ENCODE data around the gene ZNF93.
A peak's percentile ranks its signal among the peaks of the same experiment; 100 is the strongest.
"Not testable (repeated sequence)": the region's sequence is repeated elsewhere in the genome, so short reads cannot be mapped to it uniquely, and the experiment has no call there.

The ZNF93 gene
- 5.0 to 11.9 (median 7.4) reads per million in 4 experiments for total RNA-seq

DNA sequence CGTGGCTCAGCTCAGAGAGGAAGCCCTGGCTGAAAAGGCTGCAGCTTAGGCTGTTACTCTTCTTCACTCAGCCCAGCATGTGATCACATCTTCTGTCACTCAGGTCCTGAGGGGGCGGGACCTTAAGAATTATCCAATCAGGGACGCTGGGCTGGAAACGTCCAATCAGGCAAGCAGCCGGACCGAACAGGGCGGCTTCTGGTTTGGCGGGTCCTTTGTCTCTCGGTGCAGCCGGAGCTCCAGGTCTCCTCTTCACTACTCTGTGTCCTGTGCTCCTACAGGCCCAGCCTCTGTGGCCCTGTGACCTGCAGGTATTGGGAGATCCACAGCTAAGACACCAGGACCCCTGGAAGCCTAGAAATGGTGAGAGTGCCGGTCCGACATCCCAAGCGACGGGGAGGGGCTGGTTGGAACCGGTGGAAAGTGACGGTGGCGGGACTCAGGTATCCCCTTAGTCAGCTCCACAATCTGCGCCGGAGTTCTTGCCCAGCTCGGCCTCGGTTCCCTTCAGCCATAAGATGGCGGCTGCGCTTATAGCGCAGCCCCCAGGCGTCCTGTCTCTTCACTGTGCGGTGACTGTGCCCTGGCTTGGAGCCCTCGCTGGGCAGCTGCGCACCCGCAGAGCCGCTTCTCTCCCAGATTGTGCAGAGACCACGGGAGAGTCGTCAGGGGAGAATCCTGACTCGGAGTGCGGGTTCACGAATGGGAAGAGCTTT, at the start of gene ZNF93:
Gene ZNF93, plus strand, starts transcription at position 218 of the 716 bp plus-strand sequence. Its CDS starts 143 bp downstream, at position 361.
- peak; percentile 84 for DNase-seq

DNA sequence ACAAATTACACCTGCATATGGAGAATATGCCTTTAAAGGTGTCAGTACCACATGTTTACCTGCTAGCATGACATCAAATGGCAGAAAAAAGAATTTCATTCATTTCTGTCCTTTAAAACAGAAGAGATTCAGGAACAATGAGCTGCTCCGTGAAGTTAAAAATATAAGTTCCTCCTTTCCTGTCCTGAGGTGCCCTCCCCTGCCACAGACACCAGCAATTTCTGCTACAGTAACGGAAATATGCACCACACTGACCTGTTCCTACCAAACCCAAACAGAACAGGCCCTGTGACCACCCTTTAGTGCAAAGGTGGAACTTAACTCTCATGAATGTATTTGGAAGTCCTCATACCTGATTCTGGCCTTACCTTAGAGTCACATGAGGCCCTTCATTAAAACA, 49.0 kb upstream of the ZNF93 start:
- not testable (repeated sequence) for DNase-seq

DNA sequence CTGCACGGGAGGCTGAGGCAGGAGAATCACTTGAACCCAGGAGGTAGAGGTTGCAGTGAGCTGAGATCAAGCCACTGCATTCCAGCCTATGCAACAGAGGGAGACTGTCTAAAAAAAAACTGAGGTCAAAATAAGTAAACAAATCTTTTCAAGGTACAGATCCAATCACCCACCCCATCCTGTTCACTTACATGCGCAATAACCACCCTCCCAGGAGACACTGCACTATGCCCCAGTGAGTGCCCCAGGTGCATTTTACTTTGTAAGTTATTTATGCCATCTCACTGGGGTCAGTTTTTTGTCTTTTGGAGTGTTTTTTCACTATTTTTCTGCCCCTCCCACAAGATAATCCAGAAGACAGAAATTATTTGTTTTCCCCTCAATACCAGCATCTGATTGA, 42.0 kb upstream of the ZNF93 start:
- no peak for DNase-seq

DNA sequence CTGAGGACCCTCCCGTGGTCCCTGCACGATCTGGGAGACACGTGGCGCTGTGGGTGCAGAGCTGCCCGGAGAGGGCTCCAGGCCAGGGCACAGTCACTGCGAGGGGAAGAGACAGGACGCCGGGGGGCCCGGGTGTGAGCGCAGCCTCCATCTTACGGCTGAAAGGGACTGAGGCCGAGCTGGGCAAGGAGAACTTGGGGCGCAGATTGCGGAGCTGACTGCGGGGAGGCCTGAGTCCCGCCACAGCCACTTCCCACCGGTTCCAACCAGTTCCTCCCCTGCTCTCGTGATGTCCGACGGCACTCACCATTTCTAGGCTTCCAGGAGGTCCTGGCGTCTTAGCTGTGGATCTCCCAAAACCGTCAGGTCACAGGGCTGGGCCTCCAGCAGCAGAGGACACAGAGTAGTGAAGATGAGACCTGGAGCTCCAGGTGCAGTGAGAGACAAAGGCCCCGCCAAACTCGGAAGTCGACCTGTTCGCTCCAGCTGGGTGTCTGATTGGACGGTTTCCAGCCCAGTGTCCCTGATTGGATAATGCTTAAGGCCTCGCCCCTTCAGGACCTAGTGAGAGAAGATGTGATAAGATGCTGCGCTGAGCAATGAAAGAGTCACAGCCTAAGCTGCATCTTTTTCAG, 39.9 kb upstream of the ZNF93 start:
- peak; percentile 68 for DNase-seq

DNA sequence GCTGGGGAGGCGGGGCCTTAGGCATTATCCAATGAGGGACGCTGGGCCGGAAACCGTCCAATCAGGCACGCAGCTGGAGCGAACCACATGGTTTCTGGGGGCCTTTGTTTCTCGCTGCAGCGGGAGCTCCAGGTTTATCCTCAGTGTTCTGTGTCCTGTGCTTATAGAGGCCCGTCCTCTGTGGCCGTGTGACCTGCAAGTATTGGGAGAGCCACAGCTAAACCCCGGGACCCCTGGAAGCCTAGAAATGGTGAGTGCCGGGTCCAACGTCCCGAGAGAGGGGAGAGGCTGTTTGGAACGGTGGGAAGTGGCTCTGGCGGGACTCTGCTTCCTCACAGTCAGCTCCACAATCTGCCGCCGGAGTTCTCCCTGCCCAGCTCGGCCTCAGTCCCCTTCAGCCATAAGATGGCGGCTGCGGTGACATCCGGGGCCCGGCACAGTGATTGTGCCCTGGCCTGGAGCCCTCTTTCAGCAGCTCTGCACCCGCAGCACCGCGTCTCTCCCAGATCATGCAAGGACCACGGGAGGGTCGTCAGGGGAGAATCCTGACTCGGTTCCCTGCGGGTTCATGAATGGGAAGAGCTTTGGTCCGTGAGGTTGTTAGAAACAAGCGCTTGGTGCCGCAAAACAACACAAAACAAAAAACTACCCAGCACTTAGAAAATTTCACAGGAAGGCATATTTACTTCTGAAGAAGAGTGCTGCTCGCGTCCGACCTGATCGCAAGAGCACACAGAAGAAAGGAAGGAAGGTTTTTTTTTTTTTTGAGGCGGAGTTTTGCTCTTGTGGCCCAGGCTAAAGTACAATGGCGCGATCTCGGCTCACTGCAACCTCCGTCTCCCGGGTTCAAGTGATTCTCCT, 34.8 kb upstream of the ZNF93 start, which contains the start of gene ZNF253:
Gene ZNF253, plus strand, starts transcription at position 133 of the 861 bp plus-strand sequence. Its CDS starts 115 bp downstream, at position 248.
- peak; percentile 93 for DNase-seq

DNA sequence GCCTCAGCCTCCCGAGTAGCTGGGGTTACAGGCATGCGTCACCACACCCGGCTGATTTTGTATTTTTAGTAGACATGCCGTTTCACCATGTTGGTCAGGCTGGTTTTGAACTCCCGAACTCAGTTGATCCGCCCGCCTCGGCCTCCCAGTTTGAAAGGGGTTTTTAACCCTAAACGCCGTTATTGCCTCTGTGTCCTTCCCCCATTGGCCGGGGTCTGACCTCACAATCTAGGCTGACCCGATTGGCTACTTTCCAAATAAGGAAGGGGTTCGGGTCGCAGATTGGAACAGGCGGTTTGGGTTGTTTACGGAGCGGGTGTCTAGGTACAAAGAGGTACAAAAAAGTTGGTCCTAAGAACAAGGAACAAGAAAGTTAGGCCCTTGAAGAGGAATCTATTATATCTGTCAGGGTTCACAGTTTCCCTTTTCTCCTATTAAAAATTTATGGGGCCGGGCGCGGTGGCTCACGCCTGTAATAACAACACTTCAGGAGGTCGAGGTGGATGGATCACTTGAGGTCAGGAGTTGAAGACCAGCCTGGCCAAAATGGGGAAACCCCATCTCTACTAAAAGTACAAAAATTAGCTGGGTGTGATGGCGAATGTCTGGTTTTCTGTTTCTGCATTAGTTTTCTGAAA, 34.0 kb upstream of the ZNF93 start:
- peak; percentile 20 for DNase-seq

DNA sequence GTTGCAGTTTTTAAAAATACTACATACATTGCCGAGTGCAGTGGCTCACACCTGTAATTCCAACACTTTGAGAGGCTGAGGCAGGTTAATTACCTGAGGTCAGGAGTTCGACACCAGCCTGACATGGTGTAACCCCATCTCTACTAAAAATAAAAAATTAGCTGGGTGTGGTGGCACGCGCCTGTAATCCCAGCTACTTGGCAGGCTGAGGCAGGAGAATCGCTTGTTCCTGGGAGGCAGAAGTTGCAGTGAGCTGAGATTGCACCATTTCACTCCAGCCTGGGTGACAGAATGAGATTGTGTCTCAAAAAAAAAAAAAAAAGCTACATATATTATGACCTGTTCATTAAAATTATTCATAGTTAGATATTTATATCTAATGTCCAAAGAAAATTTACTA, 30.7 kb upstream of the ZNF93 start:
- not testable (repeated sequence) for DNase-seq

DNA sequence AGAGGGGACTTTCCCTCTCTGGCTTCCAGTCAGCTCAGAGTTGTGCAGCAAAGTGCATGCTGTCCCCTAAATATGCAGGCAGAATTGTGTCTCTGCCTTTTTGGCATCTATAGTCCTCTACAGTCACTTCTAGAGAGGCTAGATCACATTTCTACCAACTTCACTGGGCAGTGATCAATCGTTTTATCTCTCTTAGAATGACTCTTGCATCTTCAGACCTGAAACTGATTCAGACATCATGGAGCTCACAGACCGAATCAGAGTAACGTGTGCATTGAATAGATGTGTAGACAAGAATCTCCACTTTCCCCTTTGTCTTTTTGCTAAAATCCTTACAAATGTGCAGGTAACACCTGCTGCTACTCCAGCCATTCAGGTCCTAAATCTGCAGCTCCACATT, 28.8 kb upstream of the ZNF93 start:
- DNase-seq = no peak

DNA sequence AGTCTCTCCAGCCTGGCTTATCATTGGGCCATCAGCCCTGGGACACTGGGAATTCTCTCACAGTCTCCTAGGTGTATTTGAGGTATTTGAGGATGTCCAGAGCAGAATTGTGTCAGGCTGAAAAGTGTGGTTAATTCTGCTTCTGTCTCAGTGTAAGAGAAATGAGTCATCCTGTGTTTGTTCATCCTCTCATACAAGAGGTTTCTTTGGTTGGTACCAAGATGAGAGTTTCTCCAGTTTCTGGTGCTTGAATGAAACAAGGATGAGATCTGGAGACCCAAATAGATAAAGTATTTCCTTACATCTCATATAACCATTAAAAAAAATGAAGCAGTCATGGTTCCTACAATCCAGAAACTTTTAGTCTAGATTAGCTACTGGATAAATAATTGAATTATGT, 27.4 kb upstream of the ZNF93 start:
- DNase-seq = no peak

DNA sequence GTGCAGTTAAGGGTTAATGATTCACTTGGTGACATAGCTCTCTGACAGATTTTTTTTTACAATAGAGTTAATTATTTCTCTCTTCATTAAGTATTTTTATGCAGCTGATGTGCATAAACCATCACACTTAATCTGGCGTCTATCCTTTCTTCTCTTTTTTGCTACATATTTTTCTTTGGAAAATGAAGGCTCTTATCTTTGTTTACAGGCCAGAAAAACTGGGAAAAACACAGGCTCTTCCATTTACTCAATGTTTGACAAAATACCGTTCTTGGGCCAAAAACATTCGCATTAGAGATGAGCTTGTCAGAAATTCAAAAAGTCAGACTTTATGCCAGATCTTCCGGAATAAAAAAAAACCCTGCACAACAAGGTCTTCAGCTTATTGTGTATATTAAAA, 23.0 kb upstream of the ZNF93 start:
- no peak for DNase-seq

DNA sequence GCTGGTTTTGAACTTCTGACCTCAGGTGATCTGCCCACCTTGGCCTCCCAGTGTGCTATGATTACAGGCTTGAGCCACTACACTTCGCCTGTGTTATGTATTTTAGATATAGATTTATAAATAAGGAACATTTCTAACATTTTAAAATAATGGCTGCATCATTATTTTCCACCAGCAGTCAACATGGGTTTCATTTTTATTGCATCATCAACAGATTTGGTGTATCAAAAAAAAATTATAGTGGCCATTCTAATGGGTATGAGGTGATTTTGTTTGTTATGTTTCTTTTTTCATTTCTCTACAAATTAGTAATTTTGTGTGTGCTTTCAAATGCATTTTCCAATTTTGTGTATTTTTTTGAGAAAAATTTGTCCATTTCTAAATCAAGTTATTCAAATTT, 16.2 kb upstream of the ZNF93 start:
- no peak for DNase-seq

DNA sequence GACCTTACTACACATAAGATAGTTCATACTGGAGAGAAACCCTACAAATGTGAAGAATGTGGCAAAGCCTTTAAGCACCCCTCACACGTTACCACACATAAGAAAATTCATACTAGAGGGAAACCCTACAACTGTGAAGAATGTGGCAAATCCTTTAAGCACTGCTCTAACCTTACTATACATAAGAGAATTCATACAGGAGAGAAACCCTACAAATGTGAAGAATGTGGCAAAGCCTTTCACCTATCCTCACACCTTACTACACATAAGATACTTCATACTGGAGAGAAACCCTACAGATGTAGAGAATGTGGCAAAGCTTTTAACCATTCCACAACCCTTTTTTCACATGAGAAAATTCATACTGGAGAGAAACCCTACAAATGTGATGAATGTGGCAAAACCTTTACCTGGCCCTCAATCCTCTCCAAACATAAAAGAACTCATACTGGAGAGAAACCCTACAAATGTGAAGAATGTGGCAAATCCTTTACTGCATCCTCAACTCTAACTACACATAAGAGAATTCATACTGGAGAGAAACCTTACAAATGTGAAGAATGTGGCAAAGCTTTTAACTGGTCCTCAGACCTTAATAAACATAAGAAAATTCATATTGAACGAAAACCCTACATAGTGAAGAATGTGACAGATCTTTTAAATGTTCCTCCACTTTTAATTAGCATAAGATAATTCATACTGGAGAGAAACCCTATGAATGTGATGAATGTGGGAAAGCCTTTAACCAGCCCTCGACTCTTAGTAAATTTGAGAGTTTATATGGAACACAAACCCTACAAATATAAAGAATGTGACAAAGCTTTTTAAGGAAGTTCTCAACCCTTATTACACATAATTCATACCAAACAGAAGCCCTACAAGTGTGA, 8.4 kb upstream of the ZNF93 start:
- not testable (repeated sequence) for DNase-seq

DNA sequence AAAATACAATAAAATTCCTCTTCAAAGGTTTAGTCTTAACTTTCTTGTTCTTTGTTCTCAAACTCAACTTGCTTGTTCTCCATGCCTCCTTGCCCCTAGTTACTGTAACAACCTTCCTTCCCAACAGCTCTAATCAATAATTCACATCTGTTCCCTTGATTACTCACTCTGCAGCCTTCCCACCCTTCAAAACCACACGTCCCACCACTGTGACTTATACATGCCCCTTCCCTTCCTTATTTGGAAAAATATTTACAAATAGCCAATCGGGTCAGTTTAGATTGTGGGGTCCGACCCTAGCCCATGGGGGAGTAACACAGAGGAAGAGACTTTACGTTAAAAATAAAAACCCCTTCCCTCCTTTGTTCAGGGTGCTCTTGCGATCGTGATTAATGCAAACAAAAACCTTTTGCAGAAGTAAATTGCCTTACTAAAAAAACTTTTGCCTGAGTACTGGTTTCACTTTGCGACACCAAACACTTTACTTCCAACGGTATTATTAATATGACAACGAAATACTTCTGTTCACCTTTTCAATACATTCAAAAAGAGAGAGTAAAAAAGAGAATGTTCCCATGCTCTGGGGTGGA, 512 bp upstream of the ZNF93 start:
- DNase-seq = no peak

DNA sequence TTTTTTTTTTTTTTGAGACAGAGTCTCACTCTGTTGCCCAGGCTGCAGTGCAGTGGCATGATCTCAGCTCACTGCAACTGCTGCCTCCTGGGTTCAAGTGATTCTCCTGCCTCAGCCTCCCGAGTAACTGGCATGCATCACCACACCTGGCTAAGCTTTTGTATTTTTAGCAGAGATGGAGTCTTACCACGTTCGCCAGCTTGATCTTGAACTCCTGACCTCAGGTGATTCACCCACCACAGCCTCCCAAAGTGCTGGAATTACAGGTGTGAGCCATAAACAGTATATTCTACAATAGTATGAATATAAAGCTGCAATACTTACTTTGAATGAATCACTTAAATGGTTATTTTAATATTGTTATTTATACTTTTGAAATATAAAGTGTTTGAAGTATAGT, 6.8 kb downstream of the ZNF93 start:
- not testable (repeated sequence) for DNase-seq

DNA sequence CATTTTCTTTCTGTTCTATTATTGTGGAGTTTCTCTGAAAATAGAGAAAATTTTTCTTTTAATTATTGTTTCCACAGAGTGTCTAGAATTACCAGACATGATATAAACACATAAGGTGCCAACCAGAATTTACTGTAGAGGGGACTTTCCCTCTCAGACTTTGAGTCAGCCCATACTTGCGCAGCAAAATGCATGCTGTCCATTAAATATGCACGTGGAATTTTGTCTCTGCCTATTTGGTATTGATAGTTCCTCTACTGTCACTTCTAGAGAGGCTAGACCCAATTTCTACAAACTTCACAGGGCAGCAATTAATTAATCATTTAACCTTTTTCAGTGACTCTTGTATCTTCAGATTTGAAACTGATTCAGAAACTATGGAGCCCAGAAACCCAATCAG, 8.9 kb downstream of the ZNF93 start:
- DNase-seq = no peak

DNA sequence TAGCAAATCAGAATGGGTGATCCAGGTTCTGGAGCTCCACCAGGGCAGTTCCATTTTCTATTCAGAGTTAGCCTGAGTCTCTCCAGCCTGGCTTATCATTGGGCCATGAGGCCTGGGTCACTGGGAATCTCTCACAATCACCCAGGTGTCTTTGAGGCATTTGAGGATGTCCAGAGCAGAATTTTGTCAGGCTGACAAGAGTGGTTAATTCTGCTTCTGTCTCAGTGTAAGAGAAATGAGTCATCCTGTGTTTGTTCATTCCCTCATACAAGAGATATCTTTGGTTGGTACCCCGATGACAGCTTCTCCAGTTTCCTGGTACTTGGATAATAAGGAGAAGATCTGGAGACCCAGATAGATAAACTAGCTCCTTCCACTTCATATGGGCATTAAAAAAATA, 10.4 kb downstream of the ZNF93 start:
- no peak for DNase-seq

DNA sequence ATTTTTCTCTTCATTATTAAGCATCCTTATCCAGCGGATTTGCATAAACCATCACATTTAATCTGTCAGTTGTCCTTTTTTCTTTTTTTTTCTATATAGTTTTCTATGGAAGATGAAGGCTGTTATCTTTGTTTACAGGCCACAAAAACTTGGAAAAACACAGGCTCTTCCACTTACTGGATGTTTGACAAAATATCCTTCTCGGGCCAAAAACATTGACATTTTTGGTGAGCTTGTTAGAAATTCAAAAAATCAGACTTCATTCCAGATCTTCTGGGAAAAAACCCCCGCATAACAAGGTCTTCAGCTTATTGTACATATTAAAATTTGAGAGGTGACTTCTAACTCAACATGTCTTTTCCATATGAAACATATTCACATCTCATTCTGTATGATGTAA, 13.8 kb downstream of the ZNF93 start:
- DNase-seq = no peak

DNA sequence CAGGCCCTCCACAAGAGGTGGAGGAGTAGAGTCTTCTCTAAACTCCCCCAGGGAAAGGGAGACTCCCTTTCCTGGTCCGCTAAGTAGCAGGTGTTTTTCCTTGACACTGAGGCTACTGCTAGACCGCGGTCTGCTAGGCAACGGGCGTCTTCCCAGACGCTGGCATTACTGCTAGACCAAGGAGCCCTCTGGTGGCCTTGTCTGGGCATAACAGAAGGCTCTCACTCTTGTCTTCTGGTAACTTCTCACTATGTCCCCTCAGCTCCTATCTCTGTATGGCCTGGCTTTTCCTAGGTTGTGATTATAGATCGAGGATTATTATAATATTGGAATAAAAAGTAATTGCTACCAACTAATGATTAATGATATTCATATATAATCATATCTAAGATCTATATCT, 29.7 kb downstream of the ZNF93 start:
- DNase-seq = peak; percentile 2

DNA sequence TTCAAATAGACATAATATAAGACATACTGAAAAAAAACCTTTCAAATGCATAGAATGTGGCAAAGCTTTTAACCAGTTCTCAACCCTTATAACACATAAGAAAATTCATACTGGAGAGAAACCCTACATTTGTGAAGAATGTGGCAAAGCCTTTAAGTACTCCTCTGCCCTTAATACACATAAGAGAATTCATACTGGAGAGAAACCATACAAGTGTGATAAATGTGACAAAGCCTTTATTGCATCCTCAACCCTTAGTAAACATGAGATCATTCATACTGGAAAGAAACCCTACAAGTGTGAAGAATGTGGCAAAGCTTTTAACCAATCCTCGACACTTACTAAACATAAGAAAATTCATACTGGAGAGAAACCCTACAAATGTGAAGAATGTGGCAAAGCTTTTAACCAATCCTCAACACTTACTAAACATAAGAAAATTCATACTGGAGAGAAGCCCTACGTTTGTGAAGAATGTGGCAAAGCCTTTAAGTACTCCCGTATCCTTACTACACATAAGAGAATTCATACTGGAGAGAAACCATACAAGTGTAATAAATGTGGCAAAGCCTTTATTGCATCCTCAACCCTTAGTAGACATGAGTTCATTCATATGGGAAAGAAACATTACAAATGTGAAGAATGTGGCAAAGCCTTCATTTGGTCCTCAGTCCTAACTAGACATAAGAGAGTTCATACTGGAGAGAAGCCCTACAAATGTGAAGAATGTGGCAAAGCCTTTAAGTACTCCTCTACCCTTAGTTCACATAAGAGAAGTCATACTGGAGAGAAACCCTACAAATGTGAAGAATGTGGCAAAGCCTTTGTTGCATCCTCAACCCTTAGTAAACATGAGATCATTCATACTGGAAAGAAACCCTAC, 32.9 kb downstream of the ZNF93 start:
- DNase-seq = not testable (repeated sequence)

DNA sequence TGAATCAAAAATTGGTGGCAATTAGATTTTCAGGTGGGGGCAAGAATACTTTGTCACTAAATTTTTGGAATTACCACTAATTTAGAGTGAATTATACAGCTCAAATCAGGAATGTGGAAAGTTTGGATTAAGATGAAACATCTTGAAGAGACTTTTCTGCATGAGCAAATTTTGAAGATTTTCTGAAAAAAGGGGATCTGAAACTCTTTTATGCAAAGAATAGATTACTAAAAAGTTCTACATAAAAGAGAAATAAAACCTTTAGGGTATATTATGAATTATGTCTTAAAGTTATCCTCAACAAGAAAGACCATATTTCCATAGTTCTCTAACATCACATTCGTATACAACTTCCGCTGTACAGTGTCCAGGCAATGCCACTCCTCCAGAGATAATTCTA, 36.7 kb downstream of the ZNF93 start:
- DNase-seq = no peak

All from effector CD8-positive, alpha-beta T cell (primary cell).